ENCODE results near the gene SENP3.

Gene SENP3

GRCh38 chr17:7612294-7612640 is 50.5 kb downstream of the SENP3 start:
- TF ChIP-seq EP300 (IDR thresholded peaks at IDR 0.05; ENCODE audit: borderline replicate concordance) (no peak), YY1 (IDR thresholded peaks at IDR 0.05; ENCODE audit: low read depth) (no peak), TAF1 (IDR thresholded peaks at IDR 0.05; ENCODE audit: low read depth) (no peak), TEAD4 (IDR thresholded peaks at IDR 0.05) (no peak), MAX (IDR thresholded peaks at IDR 0.05) (no peak), RAD21 (IDR thresholded peaks at IDR 0.05; ENCODE audit: low read depth) (no peak), FOXM1 (IDR thresholded peaks at IDR 0.05; ENCODE audit: borderline replicate concordance, low read depth) (no peak)

DNA sequence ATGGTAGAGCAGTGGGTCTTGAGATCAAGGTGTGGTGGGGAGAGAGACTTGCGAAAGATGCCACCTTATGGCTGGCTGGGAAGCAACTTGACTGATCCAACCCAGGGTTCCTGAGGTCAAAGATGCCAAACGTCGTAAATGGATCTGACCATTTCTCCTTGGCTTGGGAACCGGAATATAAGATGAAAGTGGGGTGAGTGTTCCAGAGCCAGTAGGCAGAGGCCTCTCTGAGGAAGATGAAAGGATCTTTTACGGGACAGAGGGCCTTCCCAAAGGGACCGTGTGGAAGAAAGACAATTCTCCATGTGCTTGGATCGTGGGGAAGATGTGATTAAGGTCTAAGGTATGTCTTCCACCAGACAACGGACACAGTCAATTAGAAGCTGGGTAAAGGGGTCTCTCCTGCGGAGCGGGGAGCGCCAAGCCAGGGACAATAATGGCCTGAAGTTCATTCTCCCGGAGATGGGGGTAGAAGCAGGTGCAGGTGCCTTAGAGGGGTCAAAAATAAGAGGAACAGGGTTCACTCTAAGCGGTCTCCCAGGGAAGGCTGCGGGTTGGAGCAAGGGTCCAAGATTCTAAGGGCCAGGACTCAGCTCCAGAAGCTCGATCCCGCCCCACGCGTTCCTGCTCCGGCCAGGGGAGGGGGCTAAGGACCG is 52.2 kb downstream of the SENP3 start:
- TF ChIP-seq TAF1 (IDR thresholded peaks at IDR 0.05; ENCODE audit: low read depth) (no peak), MAX (IDR thresholded peaks at IDR 0.05) (no peak)

GRCh38 chr17:7614425-7615264 is 52.9 kb downstream of the SENP3 start, which contains the start of gene FXR2:
Gene FXR2 (minus strand): TSS chr17:7614897. CDS start chr17:7614532, 365 bp downstream.
- TF ChIP-seq EP300 (IDR thresholded peaks at IDR 0.05; ENCODE audit: borderline replicate concordance) (no peak), TCF12 (IDR thresholded peaks at IDR 0.05; ENCODE audit: low read depth) (no peak), RAD21 (IDR thresholded peaks at IDR 0.05; ENCODE audit: low read depth) (no peak), NFIC (IDR thresholded peaks at IDR 0.05) (no peak), YY1 (IDR thresholded peaks at IDR 0.05; ENCODE audit: low read depth) (no peak), MAX (IDR thresholded peaks at IDR 0.05) (peak; percentile 29), TAF1 (IDR thresholded peaks at IDR 0.05; ENCODE audit: low read depth) (no peak; the same call in 1 of the 2 replicates), TEAD4 (IDR thresholded peaks at IDR 0.05) (peak; percentile 14), EGR1 (IDR thresholded peaks at IDR 0.05) (peak; percentile 64), ZBTB7A (IDR thresholded peaks at IDR 0.05; ENCODE audit: low read depth) (peak; percentile 81), REST (IDR thresholded peaks at IDR 0.05; ENCODE audit: low read depth) (no peak), CREB1 (IDR thresholded peaks at IDR 0.05; ENCODE audit: low read depth) (0 out of 2 replicates have a peak, but pooled peaks have one; percentile 50), CEBPB (IDR thresholded peaks at IDR 0.05) (no peak), FOXM1 (IDR thresholded peaks at IDR 0.05; ENCODE audit: borderline replicate concordance, low read depth) (no peak), USF1 (IDR thresholded peaks at IDR 0.05) (no peak; the same call in 1 of the 2 replicates)

DNA sequence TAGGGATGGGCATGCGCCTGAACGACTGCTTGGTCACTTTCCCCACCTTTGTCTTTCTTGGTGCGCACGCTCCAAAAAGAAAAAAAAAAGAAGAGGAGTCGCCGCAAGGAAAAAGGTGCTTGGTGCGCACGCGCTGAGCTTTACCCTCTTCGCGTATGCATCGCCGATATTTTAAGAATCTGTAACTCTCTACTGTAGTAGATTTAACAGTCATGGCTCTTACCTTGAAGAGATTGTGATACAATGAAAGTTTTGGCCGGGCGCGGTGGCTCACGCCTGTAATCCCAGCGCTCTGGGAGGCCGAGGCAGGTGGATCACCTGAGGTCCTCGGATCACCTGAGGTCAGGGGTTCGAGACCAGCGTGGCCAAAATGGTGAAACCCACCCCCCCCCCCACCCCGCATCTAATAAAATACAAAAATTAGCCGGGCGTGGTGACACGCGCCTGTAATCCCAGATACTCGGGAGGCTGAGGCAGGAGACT is 53.6 kb downstream of the SENP3 start:
- TF ChIP-seq CREB1 (IDR thresholded peaks at IDR 0.05; ENCODE audit: low read depth) (no peak), EGR1 (IDR thresholded peaks at IDR 0.05) (no peak), NFIC (IDR thresholded peaks at IDR 0.05) (no peak), EP300 (IDR thresholded peaks at IDR 0.05; ENCODE audit: borderline replicate concordance) (no peak), ZBTB7A (IDR thresholded peaks at IDR 0.05; ENCODE audit: low read depth) (no peak), CEBPB (IDR thresholded peaks at IDR 0.05) (no peak), MAX (IDR thresholded peaks at IDR 0.05) (peak; percentile 42; the same call in 1 of the 2 replicates), FOXM1 (IDR thresholded peaks at IDR 0.05; ENCODE audit: borderline replicate concordance, low read depth) (no peak)

GRCh38 chr17:7618608-7619007 is 56.9 kb downstream of the SENP3 start:
- no peak for TF ChIP-seq FOXM1 (IDR thresholded peaks at IDR 0.05; ENCODE audit: borderline replicate concordance, low read depth)
- TF ChIP-seq MAX (IDR thresholded peaks at IDR 0.05): no peak
- no peak for TF ChIP-seq CREB1 (IDR thresholded peaks at IDR 0.05; ENCODE audit: low read depth)
- TF ChIP-seq YY1 (IDR thresholded peaks at IDR 0.05; ENCODE audit: low read depth): no peak
- TF ChIP-seq EGR1 (IDR thresholded peaks at IDR 0.05): no peak
- TF ChIP-seq EP300 (IDR thresholded peaks at IDR 0.05; ENCODE audit: borderline replicate concordance): no peak
- no peak for TF ChIP-seq TAF1 (IDR thresholded peaks at IDR 0.05; ENCODE audit: low read depth)
- TF ChIP-seq REST (IDR thresholded peaks at IDR 0.05; ENCODE audit: low read depth): no peak
- TF ChIP-seq TEAD4 (IDR thresholded peaks at IDR 0.05): no peak
- no peak for TF ChIP-seq NFIC (IDR thresholded peaks at IDR 0.05)
- no peak for TF ChIP-seq CEBPB (IDR thresholded peaks at IDR 0.05)
- TF ChIP-seq TCF12 (IDR thresholded peaks at IDR 0.05; ENCODE audit: low read depth): no peak
- TF ChIP-seq USF1 (IDR thresholded peaks at IDR 0.05): no peak
- TF ChIP-seq RAD21 (IDR thresholded peaks at IDR 0.05; ENCODE audit: low read depth): no peak
- no peak for TF ChIP-seq ZBTB7A (IDR thresholded peaks at IDR 0.05; ENCODE audit: low read depth)

All from Ishikawa (cell line).